Measurements from ENCODE around the gene GTSF1L. TPM values are rescaled to one million over a fixed set of nuclear protein-coding genes. Genes with fewer than 3 reads are reported as not detected.

GTSF1L gene
- total and polyA plus RNA-seq, 2 of the 4 experiments (the other 2 are of a cell fraction) = not detected

- no peak overlapping the region for H3K9ac ChIP-seq (ENCODE audit: low read depth, low read length)
- in situ Hi-C loops (cut with MboI; ENCODE audit: low sequenced_read_pairs) (no loop called here), dilution Hi-C loops (cut with HindIII; ENCODE audit: low sequenced_read_pairs, unreplicated experiment) (no loop called here), intact Hi-C loops (cut with micrococcal nuclease) (no loop called here)
- no peaks in the 10 kb centered on the region for H3K4me1 ChIP-seq (ENCODE audit: control insufficient read depth, insufficient read depth, low read length)
- H2BK120ac ChIP-seq (ENCODE audit: low read depth, low read length) = no peak overlapping the region
- no peak overlapping the region; the same call in 1 of the 2 replicates for H3K14ac ChIP-seq (replicated peaks; ENCODE audit: low read depth, low read length)
- H4K20me1 ChIP-seq (ENCODE audit: insufficient read depth, low read length) = no peaks in the 10 kb centered on the region
- H3K56ac ChIP-seq (ENCODE audit: extremely low read depth, insufficient read depth, low read length) = no peak overlapping the region
- peaks cover 7% of the 10 kb centered on the region; the same call in 1 of the 2 replicates for H3K27me3 ChIP-seq (ENCODE audit: control insufficient read depth, insufficient read depth, low read length)
- 0 out of 2 replicates have a peak, but pooled peaks cover 2% of the 10 kb centered on the region for H3K9me1 ChIP-seq (ENCODE audit: insufficient read depth, low read length)
- H3K23ac ChIP-seq (ENCODE audit: low read depth, low read length) = no peak overlapping the region
- no peak overlapping the region for H2AFZ ChIP-seq (replicated peaks; ENCODE audit: low read length, poor library complexity)
- no TSS peak for BruUV-seq (replicated peaks)
- no peak overlapping the region for H2BK15ac ChIP-seq (ENCODE audit: low read depth, low read length)
- 60% methylated on average over 1 of the region's 3 CpGs; no CpG with 5 or more reads in 1 of the 2 experiments for WGBS, 2 experiments (ENCODE audit: extremely low coverage in 2 of 2, insufficient read length in 1 of 2)
- no peak overlapping the region for H3K4me3 ChIP-seq (ENCODE audit: insufficient read depth, low read depth, low read length)
- H3K18ac ChIP-seq (ENCODE audit: low read depth, low read length) = no peak overlapping the region
- no peak overlapping the region; the same call in 1 of the 2 replicates for H3K4ac ChIP-seq (ENCODE audit: low read depth, low read length)
- no peak overlapping the region for H4K5ac ChIP-seq (ENCODE audit: low read depth, low read length)
- no peaks in the 10 kb centered on the region for H3K36me3 ChIP-seq (ENCODE audit: control insufficient read depth, insufficient read depth, low read length)
- DNase-seq (no peak), ATAC-seq (ENCODE audit: low read depth) (no peak)
- H3K4me2 ChIP-seq (ENCODE audit: low read depth, low read length) = no peak overlapping the region
- H3K79me1 ChIP-seq (ENCODE audit: low read depth in 1 of 2, low read length in 2 of 2) = no peaks in the 10 kb centered on the region
- no peak overlapping the region for H4K91ac ChIP-seq (ENCODE audit: insufficient read depth, low read depth, low read length)
- no peak overlapping the region for H2BK5ac ChIP-seq (ENCODE audit: low read depth, low read length, poor library complexity, severe bottlenecking)
- TF ChIP-seq CEBPB (IDR thresholded peaks at IDR 0.05; ENCODE audit: low read depth, low read length) (no peak), RFX5 (IDR thresholded peaks at IDR 0.05; ENCODE audit: low read depth, low read length) (no peak), RCOR1 (IDR thresholded peaks at IDR 0.05; ENCODE audit: insufficient replicate concordance, low read length) (no peak), CHD1 (IDR thresholded peaks at IDR 0.05; ENCODE audit: low read depth, low read length) (no peak), NFE2L2 (IDR thresholded peaks at IDR 0.05; ENCODE audit: low read depth, low read length) (no peak), RAD21 (IDR thresholded peaks at IDR 0.05; ENCODE audit: low read length) (no peak), MXI1 (IDR thresholded peaks at IDR 0.05; ENCODE audit: borderline replicate concordance, low read depth, low read length) (no peak), MAZ (IDR thresholded peaks at IDR 0.05; ENCODE audit: borderline replicate concordance, low read depth, low read length) (no peak), FOS (IDR thresholded peaks at IDR 0.05; ENCODE audit: low read depth, low read length) (no peak), POLR2A (IDR thresholded peaks at IDR 0.05; ENCODE audit: low read depth, low read length) (no peak), BHLHE40 (IDR thresholded peaks at IDR 0.05; ENCODE audit: low read depth, low read length) (no peak), MAFK (IDR thresholded peaks at IDR 0.05; ENCODE audit: low read depth, low read length) (no peak), SMC3 (IDR thresholded peaks at IDR 0.05; ENCODE audit: low read depth, low read length) (no peak)
- TF ChIP-seq, protein P1, sequence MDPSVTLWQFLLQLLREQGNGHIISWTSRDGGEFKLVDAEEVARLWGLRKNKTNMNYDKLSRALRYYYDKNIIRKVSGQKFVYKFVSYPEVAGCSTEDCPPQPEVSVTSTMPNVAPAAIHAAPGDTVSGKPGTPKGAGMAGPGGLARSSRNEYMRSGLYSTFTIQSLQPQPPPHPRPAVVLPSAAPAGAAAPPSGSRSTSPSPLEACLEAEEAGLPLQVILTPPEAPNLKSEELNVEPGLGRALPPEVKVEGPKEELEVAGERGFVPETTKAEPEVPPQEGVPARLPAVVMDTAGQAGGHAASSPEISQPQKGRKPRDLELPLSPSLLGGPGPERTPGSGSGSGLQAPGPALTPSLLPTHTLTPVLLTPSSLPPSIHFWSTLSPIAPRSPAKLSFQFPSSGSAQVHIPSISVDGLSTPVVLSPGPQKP (IDR thresholded peaks at IDR 0.05; ENCODE audit: borderline replicate concordance, low read depth, low read length) = no peak
- TF ChIP-seq, protein P2, sequence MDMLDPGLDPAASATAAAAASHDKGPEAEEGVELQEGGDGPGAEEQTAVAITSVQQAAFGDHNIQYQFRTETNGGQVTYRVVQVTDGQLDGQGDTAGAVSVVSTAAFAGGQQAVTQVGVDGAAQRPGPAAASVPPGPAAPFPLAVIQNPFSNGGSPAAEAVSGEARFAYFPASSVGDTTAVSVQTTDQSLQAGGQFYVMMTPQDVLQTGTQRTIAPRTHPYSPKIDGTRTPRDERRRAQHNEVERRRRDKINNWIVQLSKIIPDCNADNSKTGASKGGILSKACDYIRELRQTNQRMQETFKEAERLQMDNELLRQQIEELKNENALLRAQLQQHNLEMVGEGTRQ (IDR thresholded peaks at IDR 0.05; ENCODE audit: low read depth, low read length) = no peak
- TF ChIP-seq, protein P3, sequence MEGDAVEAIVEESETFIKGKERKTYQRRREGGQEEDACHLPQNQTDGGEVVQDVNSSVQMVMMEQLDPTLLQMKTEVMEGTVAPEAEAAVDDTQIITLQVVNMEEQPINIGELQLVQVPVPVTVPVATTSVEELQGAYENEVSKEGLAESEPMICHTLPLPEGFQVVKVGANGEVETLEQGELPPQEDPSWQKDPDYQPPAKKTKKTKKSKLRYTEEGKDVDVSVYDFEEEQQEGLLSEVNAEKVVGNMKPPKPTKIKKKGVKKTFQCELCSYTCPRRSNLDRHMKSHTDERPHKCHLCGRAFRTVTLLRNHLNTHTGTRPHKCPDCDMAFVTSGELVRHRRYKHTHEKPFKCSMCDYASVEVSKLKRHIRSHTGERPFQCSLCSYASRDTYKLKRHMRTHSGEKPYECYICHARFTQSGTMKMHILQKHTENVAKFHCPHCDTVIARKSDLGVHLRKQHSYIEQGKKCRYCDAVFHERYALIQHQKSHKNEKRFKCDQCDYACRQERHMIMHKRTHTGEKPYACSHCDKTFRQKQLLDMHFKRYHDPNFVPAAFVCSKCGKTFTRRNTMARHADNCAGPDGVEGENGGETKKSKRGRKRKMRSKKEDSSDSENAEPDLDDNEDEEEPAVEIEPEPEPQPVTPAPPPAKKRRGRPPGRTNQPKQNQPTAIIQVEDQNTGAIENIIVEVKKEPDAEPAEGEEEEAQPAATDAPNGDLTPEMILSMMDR (conservative IDR thresholded peaks at IDR 0.05; ENCODE audit: low read depth, low read length) = no peak
- ChIA-PET POLR2A (ENCODE audit: unreplicated experiment) (no interaction called here), CTCF (interaction anchor here (0.8 to 1.3 kb wide), 2 partner anchors 10 to 19 kb away, joined by 3 to 4 read pairs; no protein-coding TSS in a partner anchor)
- H4K8ac ChIP-seq (ENCODE audit: low read depth in 2 of 2, low read length in 2 of 2) = no peak overlapping the region
- H2AK5ac ChIP-seq (ENCODE audit: low read depth, low read length) = no peak overlapping the region
- H2AK9ac ChIP-seq (replicated peaks; ENCODE audit: low read depth, low read length, poor library complexity) = no peak overlapping the region
- H3K27ac ChIP-seq (ENCODE audit: insufficient read depth, low read length) = no peak overlapping the region
- no peaks in the 10 kb centered on the region for H3K9me3 ChIP-seq (ENCODE audit: control insufficient read depth, insufficient read depth, low read length)
- H2BK20ac ChIP-seq (ENCODE audit: low read depth, low read length) = no peak overlapping the region
Measured at GRCh38 chr20:43770342-43770741, 43.5 kb upstream of the GTSF1L start.

All from IMR-90 (cell line).